ENCODE results near the gene LAMB1.

Gene LAMB1

GRCh38 chr7:108014215-108014614 is 11.3 kb upstream of the LAMB1 start:
- TF ChIP-seq, protein P1, sequence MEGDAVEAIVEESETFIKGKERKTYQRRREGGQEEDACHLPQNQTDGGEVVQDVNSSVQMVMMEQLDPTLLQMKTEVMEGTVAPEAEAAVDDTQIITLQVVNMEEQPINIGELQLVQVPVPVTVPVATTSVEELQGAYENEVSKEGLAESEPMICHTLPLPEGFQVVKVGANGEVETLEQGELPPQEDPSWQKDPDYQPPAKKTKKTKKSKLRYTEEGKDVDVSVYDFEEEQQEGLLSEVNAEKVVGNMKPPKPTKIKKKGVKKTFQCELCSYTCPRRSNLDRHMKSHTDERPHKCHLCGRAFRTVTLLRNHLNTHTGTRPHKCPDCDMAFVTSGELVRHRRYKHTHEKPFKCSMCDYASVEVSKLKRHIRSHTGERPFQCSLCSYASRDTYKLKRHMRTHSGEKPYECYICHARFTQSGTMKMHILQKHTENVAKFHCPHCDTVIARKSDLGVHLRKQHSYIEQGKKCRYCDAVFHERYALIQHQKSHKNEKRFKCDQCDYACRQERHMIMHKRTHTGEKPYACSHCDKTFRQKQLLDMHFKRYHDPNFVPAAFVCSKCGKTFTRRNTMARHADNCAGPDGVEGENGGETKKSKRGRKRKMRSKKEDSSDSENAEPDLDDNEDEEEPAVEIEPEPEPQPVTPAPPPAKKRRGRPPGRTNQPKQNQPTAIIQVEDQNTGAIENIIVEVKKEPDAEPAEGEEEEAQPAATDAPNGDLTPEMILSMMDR (IDR thresholded peaks at IDR 0.05; ENCODE audit: insufficient read depth, low read depth, low read length, missing control alignments) = no peak
- no peak overlapping the region for H3K4me3 ChIP-seq (ENCODE audit: low read depth, low read length)
- DNase-seq (ENCODE audit: low read depth) = no peak

- H3K4me3 ChIP-seq (ENCODE audit: low read depth, low read length) = no peak overlapping the region
- no peak for DNase-seq (ENCODE audit: low read depth)
- TF ChIP-seq, protein P1 (IDR thresholded peaks at IDR 0.05; ENCODE audit: insufficient read depth, low read depth, low read length, missing control alignments) = no peak
Observed at GRCh38 chr7:108012499-108013430, 9.8 kb upstream of the LAMB1 start.

GRCh38 chr7:108010377-108010776 is 7.4 kb upstream of the LAMB1 start:
- TF ChIP-seq, protein P1 (IDR thresholded peaks at IDR 0.05; ENCODE audit: insufficient read depth, low read depth, low read length, missing control alignments) = no peak
- no peak for DNase-seq (ENCODE audit: low read depth)
- H3K4me3 ChIP-seq (ENCODE audit: low read depth, low read length) = no peak overlapping the region

DNA sequence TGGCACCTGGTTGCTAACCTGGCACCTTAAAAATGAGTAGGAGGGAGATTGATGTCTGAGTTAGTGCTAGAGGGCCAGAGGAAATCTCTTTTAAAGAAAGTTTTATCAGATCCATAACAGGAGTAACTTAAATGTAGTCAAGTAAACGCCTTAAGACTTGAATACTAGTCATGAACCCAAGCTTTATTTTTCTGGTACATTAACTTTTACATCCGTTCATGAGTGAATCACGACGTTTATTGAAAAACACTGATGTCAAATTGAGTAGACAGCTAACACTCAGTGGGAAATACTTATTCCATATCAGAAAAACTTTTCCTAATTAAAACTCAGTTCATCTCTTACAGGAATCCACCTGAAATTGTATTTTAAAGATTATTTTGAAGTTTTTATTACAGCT is 6.9 kb upstream of the LAMB1 start:
- TF ChIP-seq, protein P1 (IDR thresholded peaks at IDR 0.05; ENCODE audit: insufficient read depth, low read depth, low read length, missing control alignments) = no peak
- no peak overlapping the region for H3K4me3 ChIP-seq (ENCODE audit: low read depth, low read length)
- DNase-seq (ENCODE audit: low read depth) = no peak

DNA sequence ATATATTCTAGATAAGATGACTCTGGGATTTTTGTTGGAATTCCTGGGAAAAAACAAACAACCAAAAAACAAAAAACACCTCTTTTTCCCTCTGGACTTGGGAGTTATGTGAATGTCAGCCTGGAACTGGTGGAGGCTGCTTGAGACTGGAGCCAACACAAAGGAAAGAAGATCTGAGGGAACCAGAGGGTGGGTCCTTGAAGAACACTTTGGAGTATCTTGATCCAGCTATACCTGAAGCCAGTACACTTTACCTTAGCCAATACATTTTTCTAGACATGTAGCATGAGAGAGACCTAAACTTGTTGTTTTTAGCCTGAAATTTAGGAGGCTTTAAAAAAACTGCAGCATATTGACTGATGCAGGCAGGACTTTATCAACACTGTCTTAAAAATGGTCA is 5.9 kb upstream of the LAMB1 start:
- H3K4me3 ChIP-seq (ENCODE audit: low read depth, low read length) = no peak overlapping the region
- TF ChIP-seq, protein P1 (IDR thresholded peaks at IDR 0.05; ENCODE audit: insufficient read depth, low read depth, low read length, missing control alignments) = no peak
- no peak for DNase-seq (ENCODE audit: low read depth)

DNA sequence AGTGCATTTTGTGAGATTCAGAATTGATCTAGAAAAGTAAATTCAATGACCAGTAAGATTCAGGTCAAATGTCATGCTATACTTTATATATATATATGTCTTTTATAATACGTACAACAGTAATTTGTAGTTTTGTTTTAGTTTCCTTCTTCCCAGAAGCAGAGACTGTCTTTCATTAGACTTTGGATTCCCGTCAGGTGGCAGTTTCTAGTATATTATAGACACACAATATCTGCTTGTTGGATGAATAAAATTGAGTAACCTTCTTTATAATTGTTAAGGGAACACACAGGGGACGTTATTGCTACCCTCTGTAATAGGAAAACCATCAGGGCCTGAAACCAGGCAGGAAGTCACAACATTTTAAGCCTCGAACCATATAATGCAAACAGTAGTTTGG is 5.3 kb upstream of the LAMB1 start:
- DNase-seq (ENCODE audit: low read depth) = no peak

More for the DNA sequence above, 5.3 kb upstream of the LAMB1 start:
- no peak overlapping the region for H3K4me3 ChIP-seq (ENCODE audit: low read depth, low read length)
- TF ChIP-seq, protein P1 (IDR thresholded peaks at IDR 0.05; ENCODE audit: insufficient read depth, low read depth, low read length, missing control alignments) = no peak

Data from GM12865 (cell line).